Neuron (in vitro differentiated cells): Measurements from ENCODE around the gene SOX18.

Experiments
- H2AFZ ChIP-seq: one replicate; pipeline ENCODE4 v1.6.1; 2013; ENCODE audit warnings: low read depth, mild to moderate bottlenecking, inconsistent platforms, low read length, moderate library complexity
- H3K27me3 ChIP-seq: one replicate; pipeline ENCODE4 v1.6.1; 2013; ENCODE audit warnings: low read length; ENCODE audit not compliant: insufficient read depth
- H3K36me3 ChIP-seq: one replicate; pipeline ENCODE4 v1.6.1; 2013; ENCODE audit warnings: low read length; ENCODE audit not compliant: insufficient read depth
- H3K4me1 ChIP-seq: one replicate; pipeline ENCODE4 v1.6.1; 2013; ENCODE audit warnings: low read length; ENCODE audit not compliant: insufficient read depth
- H3K4me3 ChIP-seq: 2 replicates; pipeline ENCODE4 v1.5.1; 2013; ENCODE audit warnings: mild to moderate bottlenecking, low read length, moderate library complexity
- H3K9me3 ChIP-seq: one replicate; pipeline ENCODE4 v1.6.1; 2013; ENCODE audit warnings: low read length

SOX18 gene

GRCh38 chr20:64077541-64077875 is 28.1 kb upstream of the SOX18 start:
- H3K4me1 ChIP-seq: peaks cover 42% of the 10 kb centered on the region
- no peaks in the 10 kb centered on the region for H3K36me3 ChIP-seq
- no peaks in the 10 kb centered on the region for H3K27me3 ChIP-seq
- H3K4me3 ChIP-seq: no peak overlapping the region
- H2AFZ ChIP-seq: no peak overlapping the region
- no peaks in the 10 kb centered on the region for H3K9me3 ChIP-seq

- Histone ChIP-seq H3K36me3 (peaks cover 2% of the 10 kb centered on the region), H3K4me1 (peaks cover 38% of the 10 kb centered on the region), H2AFZ (no peak overlapping the region), H3K27me3 (no peaks in the 10 kb centered on the region), H3K4me3 (no peak overlapping the region), H3K9me3 (no peaks in the 10 kb centered on the region)
Measured at GRCh38 chr20:64077094-64077493, 27.7 kb upstream of the SOX18 start.

- Histone ChIP-seq H3K36me3 (peaks cover 9% of the 10 kb centered on the region), H3K4me1 (peaks cover 30% of the 10 kb centered on the region), H3K27me3 (no peaks in the 10 kb centered on the region), H3K4me3 (no peak overlapping the region), H3K9me3 (no peaks in the 10 kb centered on the region), H2AFZ (no peak overlapping the region)
Measured at GRCh38 chr20:64076061-64076997, 26.9 kb upstream of the SOX18 start.

GRCh38 chr20:64075556-64075955 is 26.1 kb upstream of the SOX18 start:
- Histone ChIP-seq H3K4me1 (peaks cover 24% of the 10 kb centered on the region), H3K9me3 (no peaks in the 10 kb centered on the region), H3K27me3 (no peaks in the 10 kb centered on the region), H3K36me3 (peaks cover 9% of the 10 kb centered on the region), H3K4me3 (no peak overlapping the region), H2AFZ (no peak overlapping the region)

- H3K36me3 ChIP-seq: peaks cover 9% of the 10 kb centered on the region
- no peaks in the 10 kb centered on the region for H3K9me3 ChIP-seq
- H3K27me3 ChIP-seq: no peaks in the 10 kb centered on the region
- H3K4me3 ChIP-seq: no peak overlapping the region
- no peak overlapping the region for H2AFZ ChIP-seq
- H3K4me1 ChIP-seq: peaks cover 18% of the 10 kb centered on the region
Measured at GRCh38 chr20:64074963-64075362, 25.5 kb upstream of the SOX18 start.

- no peak overlapping the region for H3K4me3 ChIP-seq
- H3K36me3 ChIP-seq: peaks cover 11% of the 10 kb centered on the region
- H3K27me3 ChIP-seq: no peaks in the 10 kb centered on the region
- H3K9me3 ChIP-seq: no peaks in the 10 kb centered on the region
- H2AFZ ChIP-seq: no peak overlapping the region
- peaks cover 16% of the 10 kb centered on the region for H3K4me1 ChIP-seq
Measured at GRCh38 chr20:64074184-64074789, 24.8 kb upstream of the SOX18 start.

GRCh38 chr20:64073476-64074183 is 24.2 kb upstream of the SOX18 start:
- H2AFZ ChIP-seq: no peak overlapping the region

GRCh38 chr20:64072498-64073063 is 23.1 kb upstream of the SOX18 start:
- H3K9me3 ChIP-seq: no peaks in the 10 kb centered on the region
- peaks cover 11% of the 10 kb centered on the region for H3K36me3 ChIP-seq
- H3K27me3 ChIP-seq: no peaks in the 10 kb centered on the region
- H2AFZ ChIP-seq: no peak overlapping the region
- H3K4me1 ChIP-seq: no peaks in the 10 kb centered on the region
- H3K4me3 ChIP-seq: no peak overlapping the region

More at GRCh38 chr20:64073476-64074183, 24.2 kb upstream of the SOX18 start:
- no peak overlapping the region for H3K4me3 ChIP-seq
- peaks cover 11% of the 10 kb centered on the region for H3K36me3 ChIP-seq
- H3K27me3 ChIP-seq: no peaks in the 10 kb centered on the region
- peaks cover 9% of the 10 kb centered on the region for H3K4me1 ChIP-seq
- H3K9me3 ChIP-seq: no peaks in the 10 kb centered on the region

GRCh38 chr20:64071341-64072332 is 22.2 kb upstream of the SOX18 start:
- H3K4me3 ChIP-seq: no peak overlapping the region
- H3K36me3 ChIP-seq: peaks cover 11% of the 10 kb centered on the region
- H2AFZ ChIP-seq: no peak overlapping the region
- H3K27me3 ChIP-seq: no peaks in the 10 kb centered on the region
- no peaks in the 10 kb centered on the region for H3K4me1 ChIP-seq
- no peaks in the 10 kb centered on the region for H3K9me3 ChIP-seq

GRCh38 chr20:64070244-64070993 is 21.0 kb upstream of the SOX18 start:
- H3K9me3 ChIP-seq: no peaks in the 10 kb centered on the region
- no peak overlapping the region for H3K4me3 ChIP-seq
- no peak overlapping the region for H2AFZ ChIP-seq
- no peaks in the 10 kb centered on the region for H3K27me3 ChIP-seq
- no peaks in the 10 kb centered on the region for H3K4me1 ChIP-seq
- H3K36me3 ChIP-seq: peaks cover 11% of the 10 kb centered on the region

- Histone ChIP-seq H3K4me1 (peaks cover 4% of the 10 kb centered on the region), H3K36me3 (peaks cover 11% of the 10 kb centered on the region), H3K27me3 (no peaks in the 10 kb centered on the region), H3K9me3 (no peaks in the 10 kb centered on the region), H3K4me3 (no peak overlapping the region), H2AFZ (no peak overlapping the region)
Measured at GRCh38 chr20:64069614-64070243, 20.3 kb upstream of the SOX18 start.
